HK-2 (cell line): ENCODE measurements around the gene CHRNG.
"Not testable (repeated sequence)": the region's sequence is repeated elsewhere in the genome, so short reads cannot be mapped to it uniquely, and the experiment has no call there.

Experiments
- DNase-seq: peaks from one replicate; pipeline ENCODE4 v3.0.0-alpha.2; 2018; ENCODE audit not compliant: unreplicated experiment

CHRNG gene

GRCh38 chr2:232543491-232543890 is 4.0 kb downstream of the CHRNG start:
- no peak for DNase-seq

- no peak for DNase-seq
These were observed 4.6 kb downstream of the CHRNG start for GRCh38 chr2:232543928-232544631.

- DNase-seq, result no peak
These were observed 5.2 kb downstream of the CHRNG start for GRCh38 chr2:232544674-232545073.

- DNase-seq, result no peak
These were observed 6.3 kb downstream of the CHRNG start for GRCh38 chr2:232545511-232546375.

GRCh38 chr2:232547991-232548390 is 8.5 kb downstream of the CHRNG start:
- DNase-seq, result no peak

GRCh38 chr2:232549655-232550353 is 10.3 kb downstream of the CHRNG start:
- DNase-seq, result no peak

GRCh38 chr2:232550354-232551249 is 11.1 kb downstream of the CHRNG start, which contains the start of the genes EIF4E2 and TIGD1:
Gene EIF4E2 (plus strand): TSS chr2:232550689. CDS start chr2:232550725, 36 bp downstream.
Gene TIGD1 (minus strand): TSS chr2:232550557. CDS start chr2:232549882, 675 bp downstream.
- DNase-seq, result peak; percentile 95

- DNase-seq, result no peak
These were observed 11.8 kb downstream of the CHRNG start for GRCh38 chr2:232551250-232551638.

- DNase-seq, result no peak
These were observed 12.3 kb downstream of the CHRNG start for GRCh38 chr2:232551776-232552175.

- no peak for DNase-seq
These were observed 16.9 kb downstream of the CHRNG start for GRCh38 chr2:232556426-232556825.

- no peak for DNase-seq
These were observed 23.1 kb downstream of the CHRNG start for GRCh38 chr2:232562515-232563151.

- no peak for DNase-seq
These were observed 24.1 kb downstream of the CHRNG start for GRCh38 chr2:232563580-232563979.

GRCh38 chr2:232567721-232568120 is 28.2 kb downstream of the CHRNG start:
- no peak for DNase-seq

GRCh38 chr2:232568161-232568560 is 28.7 kb downstream of the CHRNG start:
- peak; percentile 34 for DNase-seq

GRCh38 chr2:232569541-232569940 is 30.0 kb downstream of the CHRNG start:
- DNase-seq, result no peak

GRCh38 chr2:232570481-232570880 is 31.0 kb downstream of the CHRNG start:
- DNase-seq, result not testable (repeated sequence)

GRCh38 chr2:232571026-232571474 is 31.6 kb downstream of the CHRNG start:
- no peak for DNase-seq

GRCh38 chr2:232573042-232573441 is 33.5 kb downstream of the CHRNG start:
- DNase-seq, result no peak

- no peak for DNase-seq
These were observed 34.4 kb downstream of the CHRNG start for GRCh38 chr2:232573771-232574435.
